ENCODE data around the gene CNIH4.
"Not testable (repeated sequence)": the region's sequence is repeated elsewhere in the genome, so short reads cannot be mapped to it uniquely, and the experiment has no call there.

CNIH4 gene

DNA sequence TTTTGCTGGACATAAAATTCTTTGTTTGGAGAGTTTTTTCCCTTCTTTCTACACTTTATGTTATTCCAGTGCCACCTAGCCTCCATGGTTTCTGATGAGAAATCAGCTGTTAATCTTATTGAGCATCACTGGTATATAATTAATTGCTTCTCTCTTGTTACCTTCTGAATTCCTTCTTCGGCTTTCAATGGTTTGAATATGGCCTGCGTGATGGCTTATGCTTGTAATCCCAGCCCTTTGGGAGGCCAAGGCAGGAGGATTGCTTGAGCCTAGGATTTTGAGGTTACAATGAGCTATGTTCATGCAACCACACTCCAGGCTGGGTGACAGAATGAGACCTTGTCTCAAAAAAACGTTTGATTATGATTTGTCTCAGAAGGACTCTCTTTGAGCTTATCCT, 13.0 kb upstream of the CNIH4 start:
- FAIRE-seq, result no peak
- TF ChIP-seq SPI1 (IDR thresholded peaks at IDR 0.05; ENCODE audit: low read depth, low read length) (no peak), POU2F2 (IDR thresholded peaks at IDR 0.05; ENCODE audit: low read depth, low read length) (no peak), POLR2A (IDR thresholded peaks at IDR 0.05; ENCODE audit: low read depth, low read length) (no peak), PAX5 (IDR thresholded peaks at IDR 0.05; ENCODE audit: insufficient read depth, low read length, severe bottlenecking) (no peak), POLR2AphosphoS5 (IDR thresholded peaks at IDR 0.05; ENCODE audit: low read depth, low read length) (no peak), TAF1 (IDR thresholded peaks at IDR 0.05; ENCODE audit: low read depth, low read length) (no peak)
- DNase-seq (ENCODE audit: insufficient read length, low spot score), result no peak

DNA sequence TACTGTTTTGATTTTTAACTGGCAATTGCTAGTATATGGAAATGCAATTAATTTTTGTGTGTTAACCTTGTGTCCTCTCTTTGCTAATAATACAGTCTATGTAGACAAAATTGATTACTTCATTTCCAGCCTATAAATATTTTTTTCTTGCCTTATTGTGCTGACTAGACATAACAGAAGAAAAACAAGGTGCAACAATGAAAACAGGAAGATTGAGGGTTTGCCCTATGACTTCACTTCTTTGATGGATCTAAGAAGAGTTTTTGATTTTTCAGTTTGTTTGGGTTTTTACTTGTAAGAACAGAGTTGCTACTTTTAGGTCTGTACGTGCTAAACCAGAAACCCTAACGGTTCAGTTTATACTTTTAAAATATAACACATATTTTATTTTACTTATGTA, 8.5 kb upstream of the CNIH4 start:
- DNase-seq (ENCODE audit: insufficient read length, low spot score), result no peak
- no peak for FAIRE-seq
- TF ChIP-seq POLR2A (IDR thresholded peaks at IDR 0.05; ENCODE audit: low read depth, low read length), result no peak
- TF ChIP-seq POLR2AphosphoS5 (IDR thresholded peaks at IDR 0.05; ENCODE audit: low read depth, low read length), result no peak
- TF ChIP-seq SPI1 (IDR thresholded peaks at IDR 0.05; ENCODE audit: low read depth, low read length), result no peak
- no peak for TF ChIP-seq POU2F2 (IDR thresholded peaks at IDR 0.05; ENCODE audit: low read depth, low read length)

DNA sequence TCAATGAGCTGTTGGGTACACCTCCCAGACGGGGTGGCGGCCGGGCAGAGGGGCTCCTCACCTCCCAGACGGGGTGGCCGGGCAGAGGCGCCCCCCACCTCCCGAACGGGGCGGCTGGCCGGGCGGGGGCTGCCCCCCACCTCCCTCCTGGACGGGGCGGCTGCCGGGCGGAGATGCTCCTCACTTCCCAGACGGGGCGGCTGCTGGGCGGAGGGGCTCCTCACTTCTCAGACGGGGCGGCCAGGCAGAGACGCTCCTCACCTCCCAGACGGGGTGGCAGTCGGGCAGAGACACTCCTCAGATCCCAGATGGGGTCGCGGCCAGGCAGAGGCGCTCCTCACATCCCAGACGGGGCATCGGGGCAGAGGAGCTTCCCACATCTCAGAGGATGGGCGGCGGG, 7.0 kb upstream of the CNIH4 start:
- not testable (repeated sequence) for FAIRE-seq; DNase-seq (ENCODE audit: insufficient read length, low spot score)

DNA sequence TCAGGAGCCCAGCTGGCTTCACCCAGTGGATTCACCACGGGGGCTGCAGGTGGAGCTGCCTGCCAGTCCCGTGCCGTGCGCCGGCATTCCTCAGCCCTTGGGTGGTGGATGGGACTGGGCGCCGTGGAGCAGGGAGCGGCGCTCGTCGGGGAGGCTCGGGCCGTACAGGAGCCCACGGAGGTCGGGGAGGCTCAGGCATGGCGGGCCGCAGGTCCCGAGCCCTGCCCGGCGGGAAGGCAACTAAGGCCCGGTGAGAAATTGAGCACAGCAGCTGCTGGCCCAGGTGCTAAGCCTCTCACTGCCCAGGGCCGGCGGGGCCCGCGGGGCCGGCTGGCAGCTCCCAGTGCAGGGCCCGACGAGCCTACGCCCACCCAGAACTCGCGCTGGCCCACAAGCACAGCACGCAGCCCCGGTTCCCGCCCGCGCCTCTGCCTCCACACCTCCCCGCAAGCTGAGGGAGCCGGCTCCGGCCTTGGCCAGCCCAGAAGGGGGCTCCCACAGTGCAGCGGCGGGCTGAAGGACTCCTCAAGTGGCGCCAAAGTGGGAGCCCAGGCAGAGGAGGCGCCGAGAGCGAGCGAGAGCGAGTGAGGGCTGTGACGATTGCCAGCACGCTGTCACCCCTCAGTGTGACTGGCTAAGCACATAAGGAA, 4.1 kb upstream of the CNIH4 start:
- FAIRE-seq; DNase-seq (ENCODE audit: insufficient read length, low spot score): not testable (repeated sequence)

DNA sequence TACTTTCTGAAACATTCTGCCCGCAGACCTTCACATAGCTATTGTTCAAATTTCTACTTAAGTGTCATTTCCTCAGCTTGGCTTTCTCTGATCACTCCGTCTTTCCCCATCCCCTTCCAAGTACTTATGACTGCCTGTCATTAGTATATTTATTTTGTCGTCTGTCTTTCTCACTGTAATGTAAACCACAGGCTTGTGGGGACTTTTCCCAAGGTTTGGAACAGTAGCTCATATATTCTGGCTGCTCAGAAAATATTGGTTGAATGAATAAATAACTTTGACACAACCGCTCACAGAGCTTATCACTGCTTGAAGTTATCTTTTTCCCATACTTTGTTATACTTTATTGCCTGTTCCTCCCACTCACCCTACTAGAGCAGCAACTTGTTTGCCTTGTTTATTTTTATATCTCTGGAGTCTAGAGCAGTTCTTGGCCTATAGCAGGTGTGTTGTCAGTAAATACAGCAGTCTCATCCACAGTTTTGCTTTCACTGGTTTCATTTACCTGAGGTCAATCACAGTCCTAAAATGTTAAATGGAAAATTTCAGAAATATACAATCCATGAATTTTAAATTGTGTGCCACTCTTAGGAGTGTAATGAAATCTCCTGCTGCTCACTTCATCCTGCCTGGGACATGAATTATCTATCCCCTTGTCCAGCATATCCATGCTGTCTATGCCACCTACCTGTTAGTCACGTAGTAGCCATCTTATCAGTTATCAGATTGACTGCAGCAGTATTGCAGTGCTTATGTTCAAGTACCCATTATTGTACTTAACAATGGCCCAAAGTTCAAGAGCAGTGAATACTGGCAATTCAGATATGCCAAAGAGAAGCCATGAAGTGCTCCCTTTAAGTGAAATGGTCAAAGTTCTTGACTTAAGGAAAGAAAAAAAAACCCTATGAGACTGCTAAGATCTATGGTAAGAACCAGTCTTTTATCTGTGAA, 2.4 kb upstream of the CNIH4 start:
- no peak for FAIRE-seq
- TF ChIP-seq POU2F2 (IDR thresholded peaks at IDR 0.05; ENCODE audit: low read depth, low read length) (no peak), PAX5 (IDR thresholded peaks at IDR 0.05; ENCODE audit: insufficient read depth, low read length, severe bottlenecking) (no peak), TAF1 (IDR thresholded peaks at IDR 0.05; ENCODE audit: low read depth, low read length) (no peak), POLR2AphosphoS5 (IDR thresholded peaks at IDR 0.05; ENCODE audit: low read depth, low read length) (no peak), SPI1 (IDR thresholded peaks at IDR 0.05; ENCODE audit: low read depth, low read length) (no peak), POLR2A (IDR thresholded peaks at IDR 0.05; ENCODE audit: low read depth, low read length) (no peak)

DNA sequence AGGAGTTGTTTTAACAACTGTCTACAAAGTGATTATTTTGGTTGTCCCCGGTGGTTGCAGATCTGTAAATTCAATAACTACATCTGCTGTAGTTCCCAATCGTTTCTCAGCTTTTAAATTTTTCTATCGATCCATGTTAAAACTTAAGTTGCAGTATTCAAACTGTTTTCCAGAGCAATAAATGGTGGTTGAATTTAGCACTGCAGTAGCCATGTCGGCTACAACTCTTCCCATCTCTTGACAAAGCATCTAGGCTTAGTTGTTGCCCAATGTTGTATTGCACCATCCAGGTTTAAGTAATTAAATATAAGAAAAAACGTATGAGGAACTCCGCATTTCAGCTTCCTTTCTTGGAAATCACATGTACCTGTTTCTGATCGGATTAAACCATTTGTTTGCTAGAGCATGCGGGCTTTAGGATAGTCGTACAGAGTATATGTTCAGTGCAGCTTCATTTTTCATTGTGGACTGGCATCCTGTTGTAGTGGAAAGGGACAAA, 996 bp downstream of the CNIH4 start:
- TF ChIP-seq POLR2AphosphoS5 (IDR thresholded peaks at IDR 0.05; ENCODE audit: low read depth, low read length) (no peak), POLR2A (IDR thresholded peaks at IDR 0.05; ENCODE audit: low read depth, low read length) (no peak), POU2F2 (IDR thresholded peaks at IDR 0.05; ENCODE audit: low read depth, low read length) (no peak), SPI1 (IDR thresholded peaks at IDR 0.05; ENCODE audit: low read depth, low read length) (no peak)

More for the DNA sequence above, 2.4 kb upstream of the CNIH4 start:
- no peak for DNase-seq (ENCODE audit: insufficient read length, low spot score)

DNA sequence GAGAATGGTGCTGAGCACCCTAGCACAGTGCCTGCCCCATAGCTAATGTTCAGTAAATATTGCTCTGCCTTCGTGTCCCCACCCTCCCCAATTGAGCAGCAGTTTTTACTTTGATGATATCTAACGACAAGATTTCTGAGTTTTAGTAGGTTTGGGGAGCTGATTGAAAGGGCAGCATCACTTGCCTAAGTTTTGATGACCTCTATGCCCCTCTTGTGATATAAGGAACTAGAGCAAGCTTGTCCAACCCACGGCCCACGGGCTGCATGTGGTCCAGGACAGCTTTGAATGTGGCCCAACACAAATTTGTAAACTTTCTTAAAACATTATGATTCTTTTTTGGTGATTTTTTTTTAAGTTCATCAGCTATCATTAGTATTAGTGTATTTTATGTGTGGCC, 1.6 kb downstream of the CNIH4 start:
- no peak for DNase-seq (ENCODE audit: insufficient read length, low spot score)
- no peak for FAIRE-seq

More for the DNA sequence above, 996 bp downstream of the CNIH4 start:
- no peak for FAIRE-seq
- no peak for DNase-seq (ENCODE audit: insufficient read length, low spot score)

DNA sequence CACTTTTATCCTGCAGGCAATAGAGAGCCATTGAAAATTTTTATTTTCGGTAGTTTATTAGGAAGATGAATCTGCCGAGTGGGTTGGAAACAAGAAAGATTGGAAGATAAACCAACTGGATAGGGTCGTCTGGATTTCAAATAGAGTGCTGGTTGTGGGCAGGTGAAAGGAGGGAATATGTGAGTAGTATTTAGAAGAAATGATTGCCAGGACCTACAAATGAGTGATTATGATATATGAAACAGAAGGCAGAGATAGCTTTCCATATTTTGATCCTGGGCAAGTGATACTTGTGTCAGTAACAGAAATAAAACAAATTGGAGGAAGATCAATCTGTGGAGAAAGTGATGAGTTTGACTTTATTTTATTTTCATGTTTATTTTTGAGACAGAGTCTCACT, 2.5 kb downstream of the CNIH4 start:
- TF ChIP-seq POLR2A (IDR thresholded peaks at IDR 0.05; ENCODE audit: low read depth, low read length) (no peak), PAX5 (IDR thresholded peaks at IDR 0.05; ENCODE audit: insufficient read depth, low read length, severe bottlenecking) (no peak), TAF1 (IDR thresholded peaks at IDR 0.05; ENCODE audit: low read depth, low read length) (no peak), SPI1 (IDR thresholded peaks at IDR 0.05; ENCODE audit: low read depth, low read length) (no peak), POU2F2 (IDR thresholded peaks at IDR 0.05; ENCODE audit: low read depth, low read length) (no peak), POLR2AphosphoS5 (IDR thresholded peaks at IDR 0.05; ENCODE audit: low read depth, low read length) (no peak)
- FAIRE-seq (no peak), DNase-seq (ENCODE audit: insufficient read length, low spot score) (no peak)

More for the DNA sequence above, 1.6 kb downstream of the CNIH4 start:
- no peak for TF ChIP-seq SPI1 (IDR thresholded peaks at IDR 0.05; ENCODE audit: low read depth, low read length)
- TF ChIP-seq POLR2AphosphoS5 (IDR thresholded peaks at IDR 0.05; ENCODE audit: low read depth, low read length), result no peak
- TF ChIP-seq PAX5 (IDR thresholded peaks at IDR 0.05; ENCODE audit: insufficient read depth, low read length, severe bottlenecking), result no peak
- TF ChIP-seq TAF1 (IDR thresholded peaks at IDR 0.05; ENCODE audit: low read depth, low read length), result no peak
- no peak for TF ChIP-seq POLR2A (IDR thresholded peaks at IDR 0.05; ENCODE audit: low read depth, low read length)
- no peak for TF ChIP-seq POU2F2 (IDR thresholded peaks at IDR 0.05; ENCODE audit: low read depth, low read length)

DNA sequence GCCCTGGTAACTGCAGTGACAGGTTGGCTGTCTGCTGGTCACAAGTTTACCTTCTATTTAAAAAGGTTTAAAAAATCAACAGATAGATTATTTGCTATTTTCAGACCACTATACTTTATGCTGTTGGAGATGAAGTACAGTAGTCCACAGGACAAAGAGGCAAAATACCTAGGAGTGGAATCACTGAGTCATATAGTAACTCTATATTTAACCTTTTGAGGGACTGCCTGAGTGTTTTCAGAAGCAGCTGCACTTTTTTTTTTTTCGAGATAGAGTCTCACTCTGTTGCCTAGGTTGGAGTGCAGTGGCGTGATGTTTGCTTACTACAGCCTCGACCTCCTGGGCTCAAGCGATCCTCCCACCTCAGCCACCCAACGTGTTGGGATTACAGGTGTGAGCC, 11.7 kb downstream of the CNIH4 start:
- FAIRE-seq, result no peak
- TF ChIP-seq SPI1 (IDR thresholded peaks at IDR 0.05; ENCODE audit: low read depth, low read length), result no peak
- no peak for TF ChIP-seq POLR2AphosphoS5 (IDR thresholded peaks at IDR 0.05; ENCODE audit: low read depth, low read length)
- TF ChIP-seq PAX5 (IDR thresholded peaks at IDR 0.05; ENCODE audit: insufficient read depth, low read length, severe bottlenecking), result no peak
- no peak for TF ChIP-seq TAF1 (IDR thresholded peaks at IDR 0.05; ENCODE audit: low read depth, low read length)
- no peak for TF ChIP-seq POLR2A (IDR thresholded peaks at IDR 0.05; ENCODE audit: low read depth, low read length)
- TF ChIP-seq POU2F2 (IDR thresholded peaks at IDR 0.05; ENCODE audit: low read depth, low read length), result no peak
- no peak for DNase-seq (ENCODE audit: insufficient read length, low spot score)

DNA sequence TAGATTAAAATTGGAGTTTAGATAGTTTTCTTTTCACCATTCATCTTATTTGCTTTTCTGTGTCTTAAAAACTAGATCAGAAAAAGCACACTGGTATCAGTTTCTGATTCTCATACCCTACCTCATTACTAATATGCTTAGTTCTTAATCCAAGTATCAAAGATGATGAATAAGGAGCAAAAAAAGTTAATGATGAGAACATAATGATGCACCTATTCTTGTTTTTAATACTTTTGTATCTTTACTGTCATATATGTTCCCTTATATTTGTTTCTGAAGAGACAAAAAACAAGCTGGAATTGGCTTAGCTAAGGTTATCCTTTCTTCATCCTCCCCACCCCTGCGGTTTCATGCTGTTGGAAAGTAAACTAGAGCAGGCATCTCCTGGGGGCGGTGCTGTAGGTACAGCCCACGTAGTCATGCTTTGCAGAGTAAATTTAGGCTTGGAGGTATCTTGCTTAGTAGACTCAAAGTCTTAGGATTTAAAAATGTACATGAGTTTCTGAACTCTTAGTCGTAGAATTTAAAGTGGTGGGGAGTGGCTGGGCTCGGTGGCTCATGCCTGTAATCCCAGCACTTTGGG, 16.4 kb downstream of the CNIH4 start:
- no peak for FAIRE-seq
- no peak for DNase-seq (ENCODE audit: insufficient read length, low spot score)
- TF ChIP-seq POLR2A (IDR thresholded peaks at IDR 0.05; ENCODE audit: low read depth, low read length), result no peak
